Right lung (tissue), 5 donors: ENCODE results near the gene SNW1. TPM values are rescaled to one million over a fixed set of nuclear protein-coding genes. Genes with fewer than 3 reads are reported as not detected.

ENCODE experiments used
- DNase-seq, 2 donors: peaks; one replicate each; pipeline ENCODE4 v3.0.0-alpha.2; 2013
- polyA plus RNA-seq, 5 donors: library from polyadenylated mRNA; unstranded; fragments of 120-200 nt; gene quantifications; one replicate each; pipeline versions ENCODE4 v1.2.1 to v1.2.3, GENCODE V29; 2013; ENCODE audit warnings: inconsistent platforms in 1 of 5, low replicate concordance in 1 of 5; ENCODE audit not compliant: insufficient read length in 5 of 5, insufficient read depth in 1 of 5

Gene SNW1
- polyA plus RNA-seq, 5 donors, result 75.6 to 95.0 (median 89.4) TPM

GRCh38 chr14:77674931-77675330 lies 86.0 kb downstream of the SNW1 start:
- DNase-seq, result no peak

DNA sequence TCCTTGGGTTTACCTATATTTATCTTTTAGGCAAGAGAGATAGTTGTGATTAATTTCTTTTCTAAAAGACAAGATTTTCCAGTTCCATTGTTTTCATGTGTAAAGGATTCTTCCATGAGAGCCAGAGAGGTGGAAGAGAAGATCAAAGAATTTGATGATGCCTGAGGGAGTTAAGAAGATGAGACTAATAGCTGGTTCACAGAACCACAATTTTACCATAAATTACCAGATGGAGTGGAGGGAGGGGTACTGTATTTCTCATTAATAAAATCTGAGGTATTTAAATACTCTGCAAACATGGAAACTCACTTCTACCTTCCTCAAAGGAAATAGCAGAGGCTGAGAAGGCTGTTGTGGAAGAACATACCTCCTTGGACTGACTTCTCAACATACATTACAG lies 87.8 kb downstream of the SNW1 start:
- DNase-seq, result no peak

Other genes starting within 250 kb of the SNW1 start
- 10 to 100 TPM; 22.7 to 37.2 (median 34.9) TPM for gene SPTLC2, start 144.5 kb downstream of the SNW1 start, polyA plus RNA-seq
- gene ALKBH1, start 53.1 kb downstream of the SNW1 start, polyA plus RNA-seq, result 10 to 100 TPM; 13.1 to 18.2 (median 15.6) TPM
- gene SLIRP, start 53.1 kb downstream of the SNW1 start, polyA plus RNA-seq, result 10 to 100 TPM; 68.1 to 78.6 (median 73.7) TPM
- gene ADCK1, start 39.0 kb upstream of the SNW1 start, polyA plus RNA-seq, result 1 to 10 TPM; 4.9 to 6.9 (median 6.8) TPM